Breast epithelium (tissue), 3 donors: ENCODE measurements around the gene LDLRAD3.

Experiments used
- CTCF ChIP-seq, 3 donors: fragments of 450-650 bp; IDR thresholded peaks; one replicate each; pipeline ENCODE4 v1.5.1; 2016 to 2017; ENCODE audit warnings: antibody characterized with exemption in 3 of 3, mild to moderate bottlenecking in 3 of 3, moderate library complexity in 3 of 3
- POLR2A ChIP-seq: fragments of 450-650 bp; IDR thresholded peaks from one replicate; pipeline ENCODE4 v1.6.1; 2016; ENCODE audit warnings: antibody characterized with exemption, mild to moderate bottlenecking, moderate library complexity
- POLR2AphosphoS5 ChIP-seq, 3 donors: sonication (generic); formaldehyde crosslinking; IDR thresholded peaks; one replicate each; pipeline ENCODE4 v1.6.1; 2017; ENCODE audit warnings: antibody characterized with exemption in 3 of 3

DNA sequence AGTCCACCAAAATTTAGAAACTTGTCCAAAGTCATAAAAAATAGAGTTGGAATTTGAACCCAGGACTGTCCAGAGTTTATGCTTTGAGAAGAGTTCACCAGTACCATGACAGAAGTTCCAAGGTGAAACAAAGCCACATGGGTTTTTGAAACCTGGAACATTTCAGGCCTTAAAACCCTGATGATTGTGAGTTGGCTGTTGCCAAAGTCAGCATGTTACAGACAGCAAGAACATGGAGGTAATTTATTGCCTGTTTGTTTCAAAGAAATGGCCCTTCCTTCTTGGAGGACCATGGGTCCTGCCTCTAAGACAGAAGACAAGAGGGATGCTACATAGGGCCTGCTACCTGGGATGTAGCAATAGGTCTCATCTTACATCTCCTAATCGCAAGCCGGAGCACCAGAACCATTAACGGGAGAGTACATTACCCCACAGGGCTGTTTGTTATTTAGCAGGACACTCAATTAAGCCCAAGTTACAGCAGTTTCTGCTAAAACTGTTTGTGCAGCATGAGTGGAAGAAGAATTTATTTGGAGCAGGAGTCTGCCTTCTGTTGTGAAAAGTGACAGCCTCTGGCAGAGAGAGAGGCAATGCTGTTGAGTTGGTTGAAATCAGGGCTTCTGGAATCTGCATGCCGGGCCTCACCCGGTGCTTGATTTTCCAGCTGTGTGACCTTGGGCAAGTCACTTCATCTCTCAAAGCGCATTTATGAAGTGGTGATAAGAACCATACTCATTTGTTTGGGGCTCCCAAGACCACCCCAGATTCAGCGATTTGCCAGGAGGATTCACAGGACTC, 136.2 kb downstream of the LDLRAD3 start:
- TF ChIP-seq POLR2A (no peak), CTCF (IDR thresholded peaks at IDR 0.05) (no peak), POLR2AphosphoS5 (IDR thresholded peaks at IDR 0.05) (no peak)
